Panc1 (cell line): ENCODE data around the gene VAT1. TPM values are rescaled to one million over a fixed set of nuclear protein-coding genes. Genes with fewer than 3 reads are reported as not detected.

Experiments
- ATAC-seq: fragments of 200-7000 bp; cut with Tn5 transposase; 2 replicates; pipeline ENCODE4 v1.9.1; 2020; ENCODE audit warnings: mild to moderate bottlenecking, moderate library complexity
- BruUV-seq: library from RNA; stranded (reverse); fragments of 400-500 nt; replicated peaks from 2 replicates; lab custom pipeline; 2021; lab: Mats Ljungman, UMichigan
- CTCF ChIA-PET: fragments of 300-600 bp; sonication (Branson Sonifier 250); formaldehyde crosslinking; loops from one replicate; lab custom pipeline; 2022; ENCODE audit warnings: antibody characterized with exemption; lab: Charles Lee
- POLR2A ChIA-PET: fragments of 300-600 bp; sonication (Branson Sonifier 250); formaldehyde crosslinking; loops from one replicate; lab custom pipeline; 2022; ENCODE audit warnings: antibody characterized with exemption; lab: Charles Lee
- DNase-seq: peaks from one replicate; pipeline ENCODE4 v3.0.0-alpha.2; 2010; ENCODE audit warnings: low read depth, low spot score
- H3K27ac ChIP-seq: 2 replicates; pipeline ENCODE4 v1.5.1; 2011; ENCODE audit warnings: mild to moderate bottlenecking, low read length, inconsistent platforms
- H3K27me3 ChIP-seq: fragments of 200-500 bp; sonication (Bioruptor generic); 2 replicates; pipeline ENCODE4 v1.6.0; 2014; ENCODE audit warnings: low read length, inconsistent platforms; ENCODE audit not compliant: control insufficient read depth, insufficient read depth
- H3K36me3 ChIP-seq: fragments of 200-500 bp; sonication (Bioruptor generic); 2 replicates; pipeline ENCODE4 v1.5.1; 2014; ENCODE audit warnings: inconsistent platforms, mild to moderate bottlenecking, low read length, moderate library complexity; ENCODE audit not compliant: control insufficient read depth, insufficient read depth
- H3K4me1 ChIP-seq: 2 replicates; pipeline ENCODE4 v1.5.1; 2011; ENCODE audit warnings: inconsistent platforms, mild to moderate bottlenecking, low read length, moderate library complexity; ENCODE audit not compliant: control insufficient read depth, insufficient read depth
- H3K4me3 ChIP-seq, 2 experiments: 2 replicates each; pipeline ENCODE4 v1.5.1; 2011 to 2012; ENCODE audit warnings: low read depth in 2 of 2, low read length in 2 of 2, mild to moderate bottlenecking in 2 of 2, inconsistent platforms in 1 of 2, moderate library complexity in 1 of 2
- H3K9me3 ChIP-seq: fragments of 200-500 bp; sonication (Bioruptor generic); 2 replicates; pipeline ENCODE4 v1.5.1; 2014; ENCODE audit warnings: low read depth, mild to moderate bottlenecking, inconsistent platforms, low read length, moderate library complexity; ENCODE audit not compliant: control insufficient read depth, insufficient read depth
- CTCF ChIP-seq: fragments of 450-650 bp; IDR thresholded peaks from 2 replicates; pipeline ENCODE4 v1.5.1; 2017; ENCODE audit warnings: mild to moderate bottlenecking
- POLR2AphosphoS5 ChIP-seq: IDR thresholded peaks from 2 replicates; pipeline ENCODE4 v1.6.1; 2012; ENCODE audit warnings: mild to moderate bottlenecking, low read depth, low read length, moderate library complexity
- REST ChIP-seq, 2 experiments: IDR thresholded peaks; 2 replicates each; pipeline ENCODE4 v1.6.1; 2011 to 2012; ENCODE audit warnings: low read depth in 2 of 2, control low read depth in 1 of 2, low read length in 1 of 2, mild to moderate bottlenecking in 1 of 2, moderate library complexity in 1 of 2; ENCODE audit not compliant: insufficient read depth in 1 of 2
- SIN3A ChIP-seq: IDR thresholded peaks from 2 replicates; pipeline ENCODE4 v1.6.1; 2012; ENCODE audit warnings: low read depth, mild to moderate bottlenecking, low read length, moderate library complexity, borderline replicate concordance; ENCODE audit not compliant: insufficient read depth
- TCF7L2 ChIP-seq: IDR thresholded peaks from 2 replicates; pipeline ENCODE4 v1.6.1; 2011; ENCODE audit warnings: mild to moderate bottlenecking, low read depth, low read length, inconsistent platforms
- in situ Hi-C: cut with HindIII; loops from 2 replicates; pipeline ENCODE4 v1.10.0; 2016; ENCODE audit warnings: low sequenced_read_pairs, low pct_unique_long_range_greater_than_20kb
- intact Hi-C: fragments of 100-400 bp; cut with micrococcal nuclease; formaldehyde crosslinking; loops from one replicate; pipeline ENCODE4 v1.10.0; 2022; ENCODE audit not compliant: unreplicated experiment
- total RNA-seq: library from RNA; stranded (reverse); gene quantifications from one replicate; pipeline ENCODE4 v1.2.1, GENCODE V29; 2021; ENCODE audit not compliant: unreplicated experiment

The VAT1 gene
- total RNA-seq, 1 experiment from 2014 or later, result 169 TPM

- CTCF ChIA-PET, result no interaction called here
Observed at GRCh38 chr17:43070257-43070656, 48.1 kb upstream of the VAT1 start.

GRCh38 chr17:43069368-43069898 is 47.2 kb upstream of the VAT1 start:
- Histone ChIP-seq H3K27me3 (no peaks in the 10 kb centered on the region), H3K27ac (no peak overlapping the region), H3K9me3 (no peaks in the 10 kb centered on the region), H3K36me3 (peaks cover 3% of the 10 kb centered on the region; the same call in 1 of the 2 replicates), H3K4me1 (no peaks in the 10 kb centered on the region), H3K4me3 (no peak overlapping the region)
- in situ Hi-C loops (no loop called here), intact Hi-C loops (no loop called here)
- ATAC-seq, result no peak
- TF ChIP-seq POLR2AphosphoS5 (no peak), REST (IDR thresholded peaks at IDR 0.05; ENCODE audit: insufficient read depth in 1 of 2, low read depth in 2 of 2, low read length in 1 of 2) (no peak), SIN3A (no peak)
- POLR2A ChIA-PET, result interaction anchor here (0.6 kb wide), 1 partner anchor 44 kb away, joined by 8 read pairs; no protein-coding TSS in a partner anchor
- BruUV-seq, result no TSS peak
- CTCF ChIA-PET, result interaction anchor here (0.5 kb wide), 1 partner anchor 79 kb away, joined by 5 read pairs; no protein-coding TSS in a partner anchor
- DNase-seq, result no peak

More at GRCh38 chr17:43070257-43070656, 48.1 kb upstream of the VAT1 start:
- TF ChIP-seq REST (IDR thresholded peaks at IDR 0.05; ENCODE audit: insufficient read depth in 1 of 2, low read depth in 2 of 2, low read length in 1 of 2) (no peak), TCF7L2 (no peak), CTCF (no peak), POLR2AphosphoS5 (no peak), SIN3A (no peak)
- Histone ChIP-seq H3K27me3 (no peaks in the 10 kb centered on the region), H3K4me3 (no peak overlapping the region), H3K27ac (no peak overlapping the region), H3K9me3 (no peaks in the 10 kb centered on the region), H3K4me1 (no peaks in the 10 kb centered on the region), H3K36me3 (peaks cover 3% of the 10 kb centered on the region; the same call in 1 of the 2 replicates)
- ATAC-seq, result no peak
- in situ Hi-C loops, result no loop called here
- intact Hi-C loops, result no loop called here
- POLR2A ChIA-PET, result no interaction called here
- no peak for DNase-seq
- no TSS peak for BruUV-seq
